Peyer's patch (tissue), 4 donors: ENCODE results near the gene EDARADD. TPM values are rescaled to one million over a fixed set of nuclear protein-coding genes. Genes with fewer than 3 reads are reported as not detected.

ENCODE experiments used
- DNase-seq, 3 donors: peaks; one replicate each; pipeline ENCODE4 v3.0.0-alpha.2; 2017 to 2019
- H3K27ac ChIP-seq, 4 donors: fragments of 200-600 bp; sonication (generic); one replicate each; pipeline ENCODE4 v1.5.1; 2016 to 2019
- H3K27me3 ChIP-seq, 2 donors: fragments of 200-600 bp; sonication (generic); one replicate each; pipeline ENCODE4 v1.5.1; 2019
- H3K36me3 ChIP-seq, 3 donors: fragments of 200-600 bp; sonication (generic); one replicate each; pipeline ENCODE4 v1.5.1; 2016 to 2019
- H3K4me1 ChIP-seq, 4 donors: fragments of 200-600 bp; sonication (generic); one replicate each; pipeline ENCODE4 v1.5.1; 2016 to 2019
- H3K4me3 ChIP-seq, 4 donors: fragments of 200-600 bp; sonication (generic); 1 replicate in 3 of 4; 2 replicates in 1 of 4; pipeline ENCODE4 v1.5.1; 2016 to 2019; ENCODE audit warnings: mild to moderate bottlenecking in 1 of 4
- H3K9me3 ChIP-seq, 4 donors: fragments of 200-600 bp; sonication (generic); one replicate each; pipeline ENCODE4 v1.5.1; 2016 to 2019; ENCODE audit warnings: mild to moderate bottlenecking in 1 of 4
- POLR2A ChIP-seq, 2 donors: fragments of 450-650 bp; IDR thresholded peaks; one replicate each; pipeline ENCODE4 v1.5.1; 2017; ENCODE audit warnings: antibody characterized with exemption in 2 of 2, mild to moderate bottlenecking in 2 of 2, moderate library complexity in 2 of 2
- total RNA-seq, 4 donors: library from RNA; depleted of rRNA; stranded (reverse); fragments of >200 nt; gene quantifications; one replicate each; pipeline ENCODE4 v1.1.0, GENCODE V29; 2016
- TF ChIP-seq, protein P1 (sequence below), 6 experiments: fragments of 450-650 bp in 4 of 6; fragments of 200-600 bp in 2 of 6; sonication (generic) in 1 of 6; IDR thresholded peaks; one replicate each; pipeline ENCODE4 v1.5.1; 2017 to 2019; ENCODE audit warnings: antibody characterized with exemption in 6 of 6, mild to moderate bottlenecking in 3 of 6, moderate library complexity in 1 of 6

EDARADD gene
- total RNA-seq, 4 donors from 2014 or later: not detected

DNA sequence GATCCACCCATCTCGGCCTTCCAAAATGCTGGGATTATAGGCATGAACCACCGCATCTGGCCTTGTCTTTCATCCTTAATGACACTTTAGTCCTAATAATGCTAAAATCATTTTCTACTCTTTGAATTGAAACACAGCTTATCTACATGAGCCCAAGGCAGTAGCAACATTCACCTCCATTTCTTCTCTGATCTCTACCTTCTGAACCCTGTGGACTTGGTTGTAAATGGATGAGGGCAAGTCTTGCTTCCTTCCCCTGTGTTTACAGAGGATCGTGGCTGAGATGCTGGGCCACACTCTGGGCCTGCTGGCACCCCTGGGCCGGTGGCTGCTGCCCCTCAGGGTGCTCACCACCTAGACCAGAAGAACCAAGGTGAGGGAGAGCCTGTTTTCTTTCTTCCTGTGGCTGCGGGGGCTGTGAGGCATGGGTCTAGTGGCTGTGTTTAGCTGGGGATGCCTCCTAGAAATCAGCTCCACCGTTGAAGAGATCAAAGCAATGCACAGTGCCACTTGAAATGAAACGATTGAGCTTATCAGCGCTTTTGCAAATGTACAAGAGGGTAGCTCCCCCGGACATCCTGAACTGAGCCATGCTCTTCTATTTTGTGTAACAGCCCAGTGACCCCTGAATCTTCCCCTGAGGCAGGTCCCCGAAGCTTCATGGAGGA lies 97.5 kb downstream of the EDARADD start:
- no peaks in the 10 kb centered on the region for H3K27me3 ChIP-seq
- DNase-seq: no peak
- no peaks in the 10 kb centered on the region for H3K36me3 ChIP-seq
- no peak overlapping the region for H3K27ac ChIP-seq
- no peaks in the 10 kb centered on the region for H3K4me1 ChIP-seq
- H3K9me3 ChIP-seq: no peaks in the 10 kb centered on the region
- no peak for TF ChIP-seq POLR2A (IDR thresholded peaks at IDR 0.05)
- TF ChIP-seq, protein P1, sequence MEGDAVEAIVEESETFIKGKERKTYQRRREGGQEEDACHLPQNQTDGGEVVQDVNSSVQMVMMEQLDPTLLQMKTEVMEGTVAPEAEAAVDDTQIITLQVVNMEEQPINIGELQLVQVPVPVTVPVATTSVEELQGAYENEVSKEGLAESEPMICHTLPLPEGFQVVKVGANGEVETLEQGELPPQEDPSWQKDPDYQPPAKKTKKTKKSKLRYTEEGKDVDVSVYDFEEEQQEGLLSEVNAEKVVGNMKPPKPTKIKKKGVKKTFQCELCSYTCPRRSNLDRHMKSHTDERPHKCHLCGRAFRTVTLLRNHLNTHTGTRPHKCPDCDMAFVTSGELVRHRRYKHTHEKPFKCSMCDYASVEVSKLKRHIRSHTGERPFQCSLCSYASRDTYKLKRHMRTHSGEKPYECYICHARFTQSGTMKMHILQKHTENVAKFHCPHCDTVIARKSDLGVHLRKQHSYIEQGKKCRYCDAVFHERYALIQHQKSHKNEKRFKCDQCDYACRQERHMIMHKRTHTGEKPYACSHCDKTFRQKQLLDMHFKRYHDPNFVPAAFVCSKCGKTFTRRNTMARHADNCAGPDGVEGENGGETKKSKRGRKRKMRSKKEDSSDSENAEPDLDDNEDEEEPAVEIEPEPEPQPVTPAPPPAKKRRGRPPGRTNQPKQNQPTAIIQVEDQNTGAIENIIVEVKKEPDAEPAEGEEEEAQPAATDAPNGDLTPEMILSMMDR (IDR thresholded peaks at IDR 0.05): no peak
- no peak overlapping the region for H3K4me3 ChIP-seq

DNA sequence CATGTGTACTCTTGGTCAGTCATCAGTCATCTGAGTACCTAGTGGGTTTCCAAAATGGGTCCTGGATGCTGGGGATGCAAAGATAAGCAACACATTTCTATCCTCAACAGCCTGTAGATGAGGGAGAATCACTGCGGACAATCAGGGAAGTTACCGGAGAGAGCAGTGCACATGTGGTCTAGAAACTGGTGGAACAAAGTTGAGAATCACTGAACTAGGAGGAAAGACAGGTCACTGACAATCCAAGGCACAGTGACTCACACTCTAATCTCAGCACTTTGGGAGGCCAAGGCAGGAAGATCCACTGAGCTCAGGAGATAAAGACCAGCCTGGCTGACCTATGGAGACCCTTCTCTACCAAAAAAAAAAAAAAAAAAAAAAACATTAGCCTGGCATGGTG lies 98.3 kb downstream of the EDARADD start:
- no peak for TF ChIP-seq POLR2A (IDR thresholded peaks at IDR 0.05)
- TF ChIP-seq, protein P1 (IDR thresholded peaks at IDR 0.05): no peak

DNA sequence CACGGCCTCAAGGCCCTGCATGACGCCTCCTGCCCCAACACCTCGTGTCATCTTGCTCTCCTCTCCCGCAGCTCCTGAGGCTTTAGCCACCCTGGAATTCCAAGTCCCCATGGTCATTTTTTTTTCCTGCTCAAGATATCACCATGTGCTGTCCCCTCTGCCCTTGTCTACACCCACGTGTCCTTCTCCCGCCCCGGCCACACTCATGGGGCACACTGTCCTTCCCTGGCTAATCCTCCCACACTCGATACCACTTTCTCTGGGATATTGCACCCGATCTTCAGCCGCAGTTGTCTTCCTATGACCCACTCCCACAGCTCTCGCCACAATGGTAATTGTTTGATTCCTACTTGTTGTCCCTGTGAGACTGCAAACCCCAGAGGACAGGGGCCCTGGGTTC lies 100.0 kb downstream of the EDARADD start:
- Histone ChIP-seq H3K27ac (no peak overlapping the region), H3K4me1 (no peaks in the 10 kb centered on the region), H3K36me3 (no peaks in the 10 kb centered on the region), H3K27me3 (no peaks in the 10 kb centered on the region), H3K9me3 (no peaks in the 10 kb centered on the region), H3K4me3 (no peak overlapping the region)
- no peak for DNase-seq
- no peak for TF ChIP-seq POLR2A (IDR thresholded peaks at IDR 0.05)
- TF ChIP-seq, protein P1 (IDR thresholded peaks at IDR 0.05): no peak

More for the DNA sequence above, 98.3 kb downstream of the EDARADD start:
- Histone ChIP-seq H3K4me3 (no peak overlapping the region), H3K27me3 (no peaks in the 10 kb centered on the region), H3K9me3 (no peaks in the 10 kb centered on the region), H3K36me3 (no peaks in the 10 kb centered on the region), H3K4me1 (no peaks in the 10 kb centered on the region), H3K27ac (no peak overlapping the region)
- no peak for DNase-seq

DNA sequence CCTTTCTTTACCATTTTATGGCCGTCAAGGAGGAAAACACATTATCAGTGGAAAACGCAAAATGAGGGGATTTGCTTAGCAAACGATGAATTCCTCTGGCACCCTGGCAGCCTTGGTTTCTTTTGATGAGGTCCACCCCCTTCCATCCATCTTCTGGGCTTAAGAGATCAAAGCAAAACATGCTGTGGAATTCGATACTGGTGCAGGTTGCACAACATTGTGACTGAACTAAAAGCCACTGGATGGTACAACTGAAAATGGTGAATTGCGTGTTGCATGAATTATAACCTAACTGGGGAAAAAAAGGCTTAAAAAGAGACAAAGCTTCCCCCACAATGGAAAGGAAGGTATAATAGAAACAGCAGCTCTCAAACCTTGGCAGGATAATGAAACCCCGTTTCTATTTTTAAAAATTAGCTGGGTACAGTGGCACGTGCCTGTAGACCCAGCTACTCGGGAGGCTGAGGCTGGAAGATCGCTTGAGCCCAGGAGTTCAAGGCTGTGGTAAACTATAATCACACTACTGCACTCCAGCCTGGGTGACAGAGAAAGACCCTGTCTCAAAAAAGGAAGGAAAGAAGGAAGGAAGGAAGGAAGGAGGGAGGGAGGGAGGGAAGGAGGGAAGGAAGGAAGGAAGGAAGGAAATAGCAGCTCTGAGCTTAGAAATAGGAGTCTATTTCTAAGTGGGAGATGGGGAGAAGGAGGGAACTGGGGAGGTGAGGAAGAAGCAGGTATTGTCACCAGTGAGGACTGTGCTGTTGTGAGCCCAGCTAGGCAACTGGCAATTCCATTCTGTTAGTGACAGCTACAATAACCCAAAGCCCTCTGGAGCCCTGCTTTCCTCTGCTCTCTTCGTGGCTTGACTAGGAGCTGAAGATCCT lies 100.7 kb downstream of the EDARADD start:
- Histone ChIP-seq H3K4me3 (no peak overlapping the region), H3K4me1 (no peaks in the 10 kb centered on the region), H3K27me3 (no peaks in the 10 kb centered on the region), H3K27ac (no peak overlapping the region), H3K36me3 (no peaks in the 10 kb centered on the region), H3K9me3 (no peaks in the 10 kb centered on the region)
- TF ChIP-seq POLR2A (IDR thresholded peaks at IDR 0.05): no peak
- TF ChIP-seq, protein P1 (IDR thresholded peaks at IDR 0.05): no peak
- no peak for DNase-seq

DNA sequence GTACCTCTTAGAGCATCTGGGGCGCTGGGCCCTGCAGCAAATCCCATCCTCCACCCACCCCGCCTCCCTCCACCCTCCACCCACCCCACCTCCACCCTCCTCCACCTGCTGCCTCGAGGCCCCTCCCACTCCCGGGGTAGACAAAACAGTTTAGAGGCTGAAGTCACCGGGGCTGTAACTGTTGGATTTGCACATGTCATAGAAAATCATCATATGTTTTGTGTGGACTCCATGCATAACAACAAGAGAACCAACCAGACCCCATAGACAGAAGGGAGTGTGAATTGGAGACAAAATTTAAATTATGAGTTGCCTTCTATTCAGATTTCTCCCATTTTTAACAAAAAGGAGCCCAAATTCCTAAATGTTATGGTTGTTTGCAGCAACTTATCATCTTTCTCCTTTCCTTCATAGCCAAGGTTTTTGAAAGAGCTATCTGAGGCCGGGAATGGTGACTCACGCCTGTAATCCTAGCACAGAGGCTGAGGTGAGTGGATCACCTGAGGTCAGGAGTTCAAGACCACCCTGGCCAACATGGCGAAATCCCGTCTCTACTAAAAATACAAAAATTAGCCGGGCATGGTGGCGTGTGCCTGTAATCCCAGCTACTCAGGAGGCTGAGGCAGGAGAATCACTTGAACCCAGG lies 101.5 kb downstream of the EDARADD start:
- Histone ChIP-seq H3K9me3 (no peaks in the 10 kb centered on the region), H3K27ac (no peak overlapping the region), H3K27me3 (no peaks in the 10 kb centered on the region), H3K36me3 (no peaks in the 10 kb centered on the region), H3K4me1 (no peaks in the 10 kb centered on the region), H3K4me3 (no peak overlapping the region)
- no peak for DNase-seq
- TF ChIP-seq, protein P1 (IDR thresholded peaks at IDR 0.05): no peak
- TF ChIP-seq POLR2A (IDR thresholded peaks at IDR 0.05): no peak
